H1 (cell line): Measurements from ENCODE around the gene ORMDL2. TPM values are rescaled to one million over a fixed set of nuclear protein-coding genes. Genes with fewer than 3 reads are reported as not detected.
A peak's percentile ranks its signal among the peaks of the same experiment; 100 is the strongest.

ENCODE experiments used
- CTCF ChIA-PET: fragments of 300-600 bp; sonication (Branson Sonifier 250); formaldehyde crosslinking; loops from one replicate; lab custom pipeline; 2021; ENCODE audit not compliant: partially characterized antibody; lab: Charles Lee
- POLR2A ChIA-PET: fragments of 300-600 bp; sonication (Branson Sonifier 250); formaldehyde crosslinking; loops from one replicate; lab custom pipeline; 2021; ENCODE audit warnings: inconsistent platforms; ENCODE audit not compliant: partially characterized antibody; lab: Charles Lee
- DNase-seq, 2 experiments: peaks; one replicate each; pipeline versions ENCODE4 v3.0.0 to v3.0.0-alpha.2; 2010 to 2022; ENCODE audit warnings: low spot score in 2 of 2, low read depth in 1 of 2, mixed read lengths in 1 of 2
- FAIRE-seq: peaks from 2 replicates; lab custom pipeline; 2011; peaks lifted over from hg19 to GRCh38; lab: Jason Lieb, UNC
- H2AFZ ChIP-seq: 2 replicates; pipeline ENCODE4 v1.8.1; 2012; ENCODE audit warnings: low read length, inconsistent platforms
- H2AK5ac ChIP-seq: 2 replicates; pipeline ENCODE4 v1.6.1; 2013; ENCODE audit warnings: low read depth, low read length
- H2BK120ac ChIP-seq: replicated peaks from 2 replicates; pipeline ENCODE3; 2013; ENCODE audit warnings: low read depth, low read length, inconsistent platforms
- H2BK12ac ChIP-seq: 2 replicates; pipeline ENCODE4 v1.6.1; 2013; ENCODE audit warnings: low read depth, low read length
- H2BK15ac ChIP-seq: 2 replicates; pipeline ENCODE4 v1.6.1; 2013; ENCODE audit warnings: low read length
- H2BK20ac ChIP-seq: 2 replicates; pipeline ENCODE4 v1.6.1; 2013; ENCODE audit warnings: low read length
- H2BK5ac ChIP-seq: 2 replicates; pipeline ENCODE4 v1.6.1; 2013; ENCODE audit warnings: low read depth, low read length
- H3K14ac ChIP-seq: 2 replicates; pipeline ENCODE4 v1.6.1; 2013; ENCODE audit warnings: inconsistent platforms; ENCODE audit not compliant: insufficient read length
- H3K18ac ChIP-seq: 2 replicates; pipeline ENCODE4 v1.6.1; 2013; ENCODE audit warnings: low read length; ENCODE audit errors: extremely low read depth
- H3K23ac ChIP-seq: 2 replicates; pipeline ENCODE4 v1.6.1; 2013; ENCODE audit warnings: inconsistent platforms; ENCODE audit not compliant: insufficient read length
- H3K23me2 ChIP-seq: 2 replicates; pipeline ENCODE4 v1.6.1; 2013; ENCODE audit warnings: low read depth, low read length
- H3K27ac ChIP-seq: 2 replicates; pipeline ENCODE4 v1.6.1; 2011; ENCODE audit warnings: low read depth, low read length, inconsistent platforms
- H3K27me3 ChIP-seq, 4 experiments: replicated peaks in 1 of 4; 1 replicate in 1 of 4; 2 replicates in 3 of 4; pipeline versions ENCODE4 v1.6.1 to v1.8.1; 2011 to 2013; ENCODE audit warnings: low read length in 3 of 4, mild to moderate bottlenecking in 3 of 4, inconsistent platforms in 2 of 4, mixed read lengths in 2 of 4, moderate library complexity in 1 of 4; ENCODE audit not compliant: control insufficient read depth in 3 of 4, insufficient read depth in 3 of 4; ENCODE audit errors: extremely low read depth in 1 of 4
- H3K36me3 ChIP-seq, 4 experiments: 2 replicates each; pipeline versions ENCODE4 v1.6.1 to v1.8.1; 2011 to 2013; ENCODE audit warnings: mild to moderate bottlenecking in 4 of 4, low read length in 3 of 4, moderate library complexity in 2 of 4, control low read depth in 1 of 4, inconsistent platforms in 1 of 4; ENCODE audit not compliant: insufficient read depth in 4 of 4, control insufficient read depth in 2 of 4
- H3K4ac ChIP-seq: replicated peaks from 2 replicates; pipeline ENCODE3; 2013; ENCODE audit warnings: low read length, low read depth, mixed read lengths, inconsistent platforms; ENCODE audit not compliant: insufficient read length
- H3K4me1 ChIP-seq, 4 experiments: replicated peaks in 1 of 4; 1 replicate in 1 of 4; 2 replicates in 3 of 4; pipeline versions ENCODE4 v1.6.1 to v1.8.1; 2011 to 2013; ENCODE audit warnings: low read length in 3 of 4, inconsistent platforms in 2 of 4, mixed read lengths in 1 of 4; ENCODE audit not compliant: insufficient read depth in 4 of 4, control insufficient read depth in 3 of 4
- H3K4me2 ChIP-seq, 2 experiments: 2 replicates each; pipeline versions ENCODE4 v1.6.1 to v1.8.1; 2011 to 2013; ENCODE audit warnings: low read depth in 2 of 2, low read length in 2 of 2, control low read depth in 1 of 2, inconsistent platforms in 1 of 2, mild to moderate bottlenecking in 1 of 2; ENCODE audit not compliant: insufficient read depth in 1 of 2
- H3K4me3 ChIP-seq, 4 experiments: fragments of 200-600, 300-600 bp in 1 of 4; sonication (generic), shearing (Covaris generic), sonication (Bioruptor Twin) in 1 of 4; 2 replicates each; pipeline versions ENCODE4 v1.5.1 to v1.8.1; 2011 to 2016; ENCODE audit warnings: low read length in 4 of 4, low read depth in 3 of 4, control low read depth in 2 of 4, inconsistent platforms in 2 of 4, mild to moderate bottlenecking in 2 of 4, mixed read lengths in 1 of 4, moderate library complexity in 1 of 4; ENCODE audit not compliant: insufficient read depth in 2 of 4; ENCODE audit errors: extremely low read depth in 1 of 4
- H3K56ac ChIP-seq: replicated peaks from 2 replicates; pipeline ENCODE3; 2013; ENCODE audit warnings: low read depth, mild to moderate bottlenecking, mixed read lengths, low read length, inconsistent platforms; ENCODE audit not compliant: insufficient read length
- H3K79me1 ChIP-seq: 2 replicates; pipeline ENCODE4 v1.6.1; 2013; ENCODE audit warnings: low read depth, low read length, control low read depth
- H3K79me2 ChIP-seq, 2 experiments: 2 replicates each; pipeline versions ENCODE4 v1.6.1 to v1.8.1; 2012 to 2013; ENCODE audit warnings: low read length in 2 of 2, mild to moderate bottlenecking in 2 of 2, inconsistent platforms in 1 of 2; ENCODE audit not compliant: insufficient read depth in 2 of 2, control insufficient read depth in 1 of 2
- H3K9ac ChIP-seq, 4 experiments: replicated peaks in 1 of 4; 1 replicate in 1 of 4; 2 replicates in 3 of 4; pipeline versions ENCODE4 v1.6.1 to v1.8.1; 2011 to 2013; ENCODE audit warnings: low read depth in 3 of 4, low read length in 3 of 4, control low read depth in 2 of 4, mild to moderate bottlenecking in 2 of 4, moderate library complexity in 2 of 4, inconsistent platforms in 1 of 4; ENCODE audit errors: extremely low read depth in 1 of 4
- H3K9me3 ChIP-seq, 2 experiments: 2 replicates each; pipeline versions ENCODE4 v1.6.1 to v1.8.1; 2012 to 2013; ENCODE audit warnings: mild to moderate bottlenecking in 2 of 2, moderate library complexity in 2 of 2, control low read depth in 1 of 2, inconsistent platforms in 1 of 2, low read depth in 1 of 2, low read length in 1 of 2, mixed read lengths in 1 of 2; ENCODE audit not compliant: insufficient read depth in 2 of 2
- H4K20me1 ChIP-seq, 2 experiments: replicated peaks in 1 of 2; 2 replicates each; pipeline versions ENCODE3 to v1.8.1; 2011 to 2013; ENCODE audit warnings: inconsistent platforms in 2 of 2, low read length in 2 of 2, mild to moderate bottlenecking in 1 of 2; ENCODE audit not compliant: insufficient read depth in 2 of 2, control insufficient read depth in 1 of 2
- H4K5ac ChIP-seq: 2 replicates; pipeline ENCODE4 v1.6.1; 2013; ENCODE audit warnings: low read length, low read depth, mixed read lengths, inconsistent platforms; ENCODE audit not compliant: insufficient read length
- H4K8ac ChIP-seq: 2 replicates; pipeline ENCODE4 v1.8.0; 2013; ENCODE audit warnings: mild to moderate bottlenecking, moderate library complexity, low read length, inconsistent platforms; ENCODE audit not compliant: insufficient read depth; ENCODE audit errors: extremely low read depth
- H4K91ac ChIP-seq: replicated peaks from 2 replicates; pipeline ENCODE3; 2013; ENCODE audit warnings: low read length, mixed read lengths, inconsistent platforms; ENCODE audit not compliant: insufficient read length
- RAD21 ChIP-seq, 2 experiments: IDR thresholded peaks in 1 of 2; conservative IDR thresholded peaks in 1 of 2; 2 replicates each; pipeline ENCODE4 v1.6.1; 2011; ENCODE audit warnings: low read depth in 2 of 2, low read length in 2 of 2, improper control_type of control experiment in 1 of 2, inconsistent platforms in 1 of 2, mild to moderate bottlenecking in 1 of 2, moderate library complexity in 1 of 2
- WGBS, 2 experiments: shearing (Covaris generic) in 1 of 2; methylation state at CpG; one replicate each; pipeline versions ENCODE4 v1.1.6 to v1.1.7; 2013 to 2015; ENCODE audit warnings: low lambda C conversion rate in 2 of 2, mixed read lengths in 2 of 2, inconsistent platforms in 1 of 2, low coverage in 1 of 2, missing lambda C conversion rate in 1 of 2; ENCODE audit not compliant: insufficient replicate concordance in 2 of 2, insufficient coverage in 1 of 2, insufficient read length in 1 of 2; ENCODE audit errors: extremely low coverage in 1 of 2, missing lambda C conversion rate in 1 of 2; 5-methylcytosine and 5-hydroxymethylcytosine counted together
- polyA plus RNA-seq, 7 experiments: library from polyadenylated mRNA; depleted of rRNA in 3 of 7; stranded (reverse) in 5 of 7; unstranded in 2 of 7; fragments of >200 nt in 5 of 7; fragments of 200-250 nt in 2 of 7; gene quantifications; 1 replicate in 5 of 7; 2 replicates in 1 of 7; 4 replicates in 1 of 7; pipeline versions ENCODE4 v1.2.1 to v1.2.3, GENCODE V29; 2011 to 2013; ENCODE audit warnings: missing spikeins in 2 of 7, mixed read lengths in 2 of 7
- total RNA-seq: library from RNA; stranded (reverse); fragmentation: NEBNext Ultra II Directional; extraction: Animal tissue kit (Norgen Biotek cat#: 25700); gene quantifications from 2 replicates; pipeline ENCODE4 v1.2.1, GENCODE V29; 2021
- TF ChIP-seq, protein P1 (sequence below): IDR thresholded peaks from 2 replicates; pipeline ENCODE4 v1.6.1; 2012; ENCODE audit warnings: inconsistent platforms
- TF ChIP-seq, protein P2 (sequence below), 3 experiments: IDR thresholded peaks; 1 replicate in 2 of 3; 2 replicates in 1 of 3; pipeline versions ENCODE4 v1.5.1 to v1.6.1; 2011; ENCODE audit warnings: low read length in 3 of 3, mild to moderate bottlenecking in 3 of 3, inconsistent platforms in 2 of 3, low read depth in 1 of 3, moderate library complexity in 1 of 3; ENCODE audit not compliant: insufficient read depth in 1 of 3; ENCODE audit errors: control extremely low read depth in 1 of 3

The ORMDL2 gene
- total and polyA plus RNA-seq, 2 of the 8 experiments (the other 6 are each of a cell fraction or from before 2014, with no cell fraction given) = 39.0 to 65.6 TPM

DNA sequence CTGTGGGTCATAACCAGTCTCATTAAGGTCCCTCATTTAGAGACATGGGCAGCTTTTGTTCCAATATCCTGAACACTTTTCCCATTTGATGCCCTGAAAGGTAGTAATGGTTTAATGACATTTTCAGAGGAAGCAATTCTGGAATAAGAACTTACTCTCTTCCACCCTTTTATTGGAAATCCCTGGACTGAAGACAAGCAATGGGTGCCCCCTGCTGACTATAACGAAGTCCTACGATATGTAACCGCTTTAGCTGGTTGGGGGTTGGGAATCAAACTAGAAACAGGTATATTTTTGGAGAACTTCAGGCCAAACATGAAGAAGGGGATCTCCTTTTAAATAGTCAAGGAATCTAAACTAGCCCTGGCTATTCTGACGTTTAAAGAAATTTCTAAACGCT lies 20.8 kb upstream of the ORMDL2 start:
- Histone ChIP-seq H2BK12ac (no peak overlapping the region), H4K8ac (no peak overlapping the region), H3K14ac (no peak overlapping the region), H2BK120ac (no peak overlapping the region), H3K27me3 (no peaks in the 10 kb centered on the region), H3K23me2 (no peaks in the 10 kb centered on the region), H3K18ac (no peak overlapping the region), H3K56ac (no peak overlapping the region), H2AFZ (no peak overlapping the region), H4K20me1 (peaks cover 2 to 6% of the 10 kb centered on the region in 2 experiments), H3K4me2 (no peak overlapping the region), H3K23ac (no peak overlapping the region), H3K36me3 (peaks cover 11 to 78% (median 40%) of the 10 kb centered on the region in 4 experiments), H2BK15ac (no peak overlapping the region), H4K91ac (no peak overlapping the region), H2BK5ac (no peak overlapping the region), H3K27ac (no peak overlapping the region), H2BK20ac (no peak overlapping the region), H3K9ac (no peak overlapping the region), H3K4me1 (no peaks in the 10 kb centered on the region), H3K9me3 (no peaks in the 10 kb centered on the region), H3K79me2 (peaks cover 0 to 16% of the 10 kb centered on the region in 2 experiments; a peak in 2 of 4 replicates), H3K4ac (no peak overlapping the region), H4K5ac (no peak overlapping the region), H2AK5ac (no peak overlapping the region), H3K4me3 (no peak overlapping the region), H3K79me1 (no peaks in the 10 kb centered on the region; the same call in none of the 2 replicates)
- TF ChIP-seq, protein P1, sequence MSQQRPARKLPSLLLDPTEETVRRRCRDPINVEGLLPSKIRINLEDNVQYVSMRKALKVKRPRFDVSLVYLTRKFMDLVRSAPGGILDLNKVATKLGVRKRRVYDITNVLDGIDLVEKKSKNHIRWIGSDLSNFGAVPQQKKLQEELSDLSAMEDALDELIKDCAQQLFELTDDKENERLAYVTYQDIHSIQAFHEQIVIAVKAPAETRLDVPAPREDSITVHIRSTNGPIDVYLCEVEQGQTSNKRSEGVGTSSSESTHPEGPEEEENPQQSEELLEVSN = no peak
- TF ChIP-seq, protein P2, sequence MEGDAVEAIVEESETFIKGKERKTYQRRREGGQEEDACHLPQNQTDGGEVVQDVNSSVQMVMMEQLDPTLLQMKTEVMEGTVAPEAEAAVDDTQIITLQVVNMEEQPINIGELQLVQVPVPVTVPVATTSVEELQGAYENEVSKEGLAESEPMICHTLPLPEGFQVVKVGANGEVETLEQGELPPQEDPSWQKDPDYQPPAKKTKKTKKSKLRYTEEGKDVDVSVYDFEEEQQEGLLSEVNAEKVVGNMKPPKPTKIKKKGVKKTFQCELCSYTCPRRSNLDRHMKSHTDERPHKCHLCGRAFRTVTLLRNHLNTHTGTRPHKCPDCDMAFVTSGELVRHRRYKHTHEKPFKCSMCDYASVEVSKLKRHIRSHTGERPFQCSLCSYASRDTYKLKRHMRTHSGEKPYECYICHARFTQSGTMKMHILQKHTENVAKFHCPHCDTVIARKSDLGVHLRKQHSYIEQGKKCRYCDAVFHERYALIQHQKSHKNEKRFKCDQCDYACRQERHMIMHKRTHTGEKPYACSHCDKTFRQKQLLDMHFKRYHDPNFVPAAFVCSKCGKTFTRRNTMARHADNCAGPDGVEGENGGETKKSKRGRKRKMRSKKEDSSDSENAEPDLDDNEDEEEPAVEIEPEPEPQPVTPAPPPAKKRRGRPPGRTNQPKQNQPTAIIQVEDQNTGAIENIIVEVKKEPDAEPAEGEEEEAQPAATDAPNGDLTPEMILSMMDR (IDR thresholded peaks at IDR 0.05; ENCODE audit: control extremely low read depth in 1 of 3, insufficient read depth in 1 of 3, low read depth in 1 of 3, low read length in 3 of 3) = peak in 2 of 3 experiments; percentile 52 to 55; a peak in 3 of 4 replicates
- peak; percentile 53 to 64 for TF ChIP-seq RAD21 (IDR thresholded peaks at IDR 0.05 in 1 of 2, conservative IDR thresholded peaks at IDR 0.05 in 1 of 2; ENCODE audit: low read depth in 2 of 2, low read length in 2 of 2)
- CTCF ChIA-PET = interaction anchor here (0.6 to 9.8 kb wide), 20 partner anchors 9 to 1164 kb away, joined by 3 to 145 read pairs (median 4); partner anchors contain the start of genes GDF11, ORMDL2 and SARNP
- FAIRE-seq (peak; percentile 69), DNase-seq (no peak)
- 72% methylated on average over 5 of the region's 5 CpGs; no CpG with 5 or more reads in 1 of the 2 experiments for WGBS, 2 experiments
- POLR2A ChIA-PET = interaction anchor here (1.1 to 2.6 kb wide), 9 partner anchors 13 to 129 kb away, joined by 3 to 8 read pairs (median 5); no protein-coding TSS in a partner anchor
